ENCODE results near the gene KRT83.
"Not testable (repeated sequence)": the region's sequence is repeated elsewhere in the genome, so short reads cannot be mapped to it uniquely, and the experiment has no call there.

Gene KRT83

GRCh38 chr12:52296572-52297215, 24.5 kb downstream of the KRT83 start:
- TF ChIP-seq CTCF (IDR thresholded peaks at IDR 0.05; ENCODE audit: low read depth, low read length) = no peak
- no peak for DNase-seq (ENCODE audit: extremely low read depth, low read depth)

GRCh38 chr12:52295663-52296062, 25.5 kb downstream of the KRT83 start:
- DNase-seq (ENCODE audit: extremely low read depth, low read depth) = no peak

GRCh38 chr12:52294803-52295202, 26.4 kb downstream of the KRT83 start:
- no peak for DNase-seq (ENCODE audit: extremely low read depth, low read depth)
- no peak for TF ChIP-seq CTCF (IDR thresholded peaks at IDR 0.05; ENCODE audit: low read depth, low read length)

More at GRCh38 chr12:52295663-52296062, 25.5 kb downstream of the KRT83 start:
- no peak for TF ChIP-seq CTCF (IDR thresholded peaks at IDR 0.05; ENCODE audit: low read depth, low read length)

- no peak for TF ChIP-seq CTCF (IDR thresholded peaks at IDR 0.05; ENCODE audit: low read depth, low read length)
Measured at GRCh38 chr12:52293926-52294325, 27.3 kb downstream of the KRT83 start.

GRCh38 chr12:52291267-52291935, 29.8 kb downstream of the KRT83 start, which contains the start of gene KRT81:
Gene KRT81, minus strand, starts transcription at chr12:52291534. Its CDS starts 69 bp downstream, at chr12:52291465.
- TF ChIP-seq CTCF (IDR thresholded peaks at IDR 0.05; ENCODE audit: low read depth, low read length) = no peak
- no peak for DNase-seq (ENCODE audit: extremely low read depth, low read depth)

More at GRCh38 chr12:52293926-52294325, 27.3 kb downstream of the KRT83 start:
- DNase-seq (ENCODE audit: extremely low read depth, low read depth) = no peak

GRCh38 chr12:52290483-52291134, 30.6 kb downstream of the KRT83 start:
- DNase-seq (ENCODE audit: extremely low read depth, low read depth) = not testable (repeated sequence)

- DNase-seq (ENCODE audit: extremely low read depth, low read depth) = not testable (repeated sequence)
Measured at GRCh38 chr12:52287816-52288805, 33.1 kb downstream of the KRT83 start.

GRCh38 chr12:52286857-52287785, 34.1 kb downstream of the KRT83 start:
- DNase-seq (ENCODE audit: extremely low read depth, low read depth) = not testable (repeated sequence)

All from AG09319 (cell line).